Measurements from ENCODE around the gene TIAL1.
"Not testable (repeated sequence)": the region's sequence is repeated elsewhere in the genome, so short reads cannot be mapped to it uniquely, and the experiment has no call there.

Gene TIAL1

DNA sequence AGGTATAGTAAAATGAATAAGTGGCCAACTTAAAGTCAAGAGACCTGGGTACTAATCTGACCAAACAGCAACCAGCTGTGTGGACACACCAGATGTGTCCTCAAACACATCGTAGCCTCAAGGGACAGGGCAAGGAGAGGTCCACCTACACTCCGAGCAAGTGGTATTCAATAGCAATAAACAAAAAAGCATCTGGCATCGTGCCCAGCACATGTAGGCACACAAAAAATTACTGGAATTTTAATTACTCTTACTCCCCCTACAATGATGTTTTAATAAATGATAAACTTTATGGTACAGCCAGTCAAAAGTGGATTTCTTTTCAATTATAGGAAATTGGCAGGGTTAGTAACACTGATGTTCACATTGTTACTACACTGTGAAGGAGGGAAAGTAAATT, 50.8 kb downstream of the TIAL1 start:
- DNase-seq, result no peak

DNA sequence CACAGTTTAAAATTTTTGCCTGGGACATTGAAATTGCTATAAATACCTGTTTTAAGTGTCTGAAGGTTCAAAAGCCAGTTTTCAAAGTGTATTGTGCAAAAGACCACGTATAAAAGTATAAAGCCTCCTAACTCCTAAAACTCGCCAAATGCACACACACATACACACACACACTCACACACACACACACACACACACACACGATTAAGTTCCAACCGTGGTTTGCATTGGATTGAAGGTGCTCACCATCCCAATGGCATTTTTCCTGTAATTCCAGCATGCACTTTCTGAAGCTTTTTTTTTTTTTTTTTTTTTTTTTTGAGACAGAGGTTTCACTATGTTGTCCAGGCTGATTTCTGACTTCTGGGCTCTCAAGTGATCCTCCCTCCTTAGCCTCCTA, 51.5 kb downstream of the TIAL1 start:
- DNase-seq, result no peak

GRCh38 chr10:119543814-119544642, 52.7 kb downstream of the TIAL1 start:
- no peak for DNase-seq

DNA sequence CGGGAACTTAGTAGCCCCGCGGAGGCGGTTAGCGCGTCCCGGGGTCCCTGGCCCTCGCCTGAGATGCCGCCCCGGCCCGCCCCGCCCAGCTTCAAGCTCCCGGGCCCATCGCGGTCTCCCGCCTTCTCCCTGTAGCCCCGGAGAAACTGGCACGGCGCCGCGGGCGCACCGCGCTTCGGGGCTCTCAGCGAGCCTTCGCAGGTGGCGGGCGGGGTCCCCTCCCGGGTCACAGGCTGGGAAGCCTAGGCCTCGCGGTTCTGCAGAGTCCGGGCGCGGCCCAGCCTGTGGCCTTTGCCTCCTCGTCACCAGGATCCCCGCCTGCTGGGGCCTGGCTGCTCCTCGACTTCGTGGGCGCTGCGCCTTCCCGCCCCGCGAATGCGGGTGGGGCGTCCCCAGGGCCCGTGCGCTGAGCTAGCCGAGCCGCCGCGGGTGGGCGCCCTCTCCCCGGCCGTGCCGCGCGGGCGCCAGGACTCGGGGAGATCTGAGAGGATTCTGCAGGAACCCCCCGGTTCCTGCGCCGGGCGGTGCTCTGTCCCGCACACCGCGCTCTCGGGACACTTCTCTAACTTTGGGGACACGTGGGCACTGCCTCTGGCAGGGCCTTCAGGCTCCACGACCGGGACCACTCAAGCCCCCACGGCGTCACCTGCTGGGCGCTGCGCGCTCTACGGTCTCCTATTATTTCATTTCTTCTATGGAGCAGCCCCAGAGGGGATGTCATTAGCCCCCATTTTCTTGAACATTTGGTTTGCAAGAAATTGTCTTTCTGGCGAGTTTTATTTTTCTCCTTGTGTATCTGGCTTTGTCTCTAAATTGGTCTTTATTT, 53.6 kb downstream of the TIAL1 start:
- DNase-seq, result peak; percentile 70

- DNase-seq, result peak; percentile 86
Observed at GRCh38 chr10:119542357-119542987, 54.3 kb downstream of the TIAL1 start, which contains the start of gene RGS10. Gene RGS10, minus strand, starts transcription at chr10:119542719. Its CDS starts 81 bp downstream, at chr10:119542638.

GRCh38 chr10:119541459-119542356, 55.1 kb downstream of the TIAL1 start:
- peak; percentile 77 for DNase-seq

GRCh38 chr10:119541046-119541445, 55.7 kb downstream of the TIAL1 start:
- peak; percentile 41 for DNase-seq

DNA sequence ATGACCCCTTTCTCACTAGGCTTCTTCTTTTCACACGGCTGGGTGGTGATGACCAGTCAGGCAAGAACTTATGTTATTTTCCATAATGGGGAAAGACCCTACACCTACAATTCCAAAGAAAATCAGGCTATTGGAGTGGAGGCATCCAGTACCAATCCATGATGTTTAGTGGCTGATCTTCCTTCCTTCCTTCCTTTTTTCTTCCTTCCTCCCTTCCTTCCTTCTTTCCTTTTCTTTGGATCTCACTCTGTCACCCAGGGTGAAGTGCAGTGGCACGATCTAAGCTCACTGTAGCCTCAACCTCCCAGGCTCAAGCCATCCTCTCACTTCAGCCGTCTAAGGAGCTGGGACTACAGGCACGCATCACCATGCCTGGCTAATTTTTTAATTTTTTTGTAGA, 56.7 kb downstream of the TIAL1 start:
- DNase-seq, result no peak

- DNase-seq, result peak; percentile 18
Observed at GRCh38 chr10:119539359-119539825, 57.4 kb downstream of the TIAL1 start.

- peak; percentile 42 for DNase-seq
Observed at GRCh38 chr10:119538632-119539358, 58.0 kb downstream of the TIAL1 start.

- DNase-seq, result no peak
Observed at GRCh38 chr10:119537953-119538630, 58.7 kb downstream of the TIAL1 start.

DNA sequence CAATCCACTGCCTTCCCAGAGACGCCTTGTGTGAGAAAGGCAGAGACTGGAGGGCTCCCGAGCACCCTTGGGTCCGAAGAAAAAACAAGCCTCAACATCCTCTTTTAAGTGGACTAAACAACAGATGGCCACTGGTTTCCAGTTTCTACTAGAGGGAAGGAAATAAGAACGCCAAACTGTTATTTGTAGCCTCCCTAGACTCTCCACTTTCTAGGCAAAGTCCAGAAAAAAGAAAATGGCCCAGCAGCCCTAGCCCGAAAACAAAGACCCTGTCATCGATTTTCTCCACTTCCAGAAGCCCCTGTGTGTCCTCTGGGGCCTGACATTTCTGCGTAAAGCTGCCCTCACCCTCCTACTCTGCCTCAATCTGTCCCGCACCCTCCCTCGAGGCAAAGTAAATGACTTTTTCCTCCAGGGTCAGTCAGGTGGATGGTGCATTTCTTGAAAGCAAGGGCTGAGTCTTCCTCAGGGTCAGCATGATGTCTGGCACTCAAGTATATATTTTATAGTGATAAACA, 60.2 kb downstream of the TIAL1 start:
- no peak for DNase-seq

DNA sequence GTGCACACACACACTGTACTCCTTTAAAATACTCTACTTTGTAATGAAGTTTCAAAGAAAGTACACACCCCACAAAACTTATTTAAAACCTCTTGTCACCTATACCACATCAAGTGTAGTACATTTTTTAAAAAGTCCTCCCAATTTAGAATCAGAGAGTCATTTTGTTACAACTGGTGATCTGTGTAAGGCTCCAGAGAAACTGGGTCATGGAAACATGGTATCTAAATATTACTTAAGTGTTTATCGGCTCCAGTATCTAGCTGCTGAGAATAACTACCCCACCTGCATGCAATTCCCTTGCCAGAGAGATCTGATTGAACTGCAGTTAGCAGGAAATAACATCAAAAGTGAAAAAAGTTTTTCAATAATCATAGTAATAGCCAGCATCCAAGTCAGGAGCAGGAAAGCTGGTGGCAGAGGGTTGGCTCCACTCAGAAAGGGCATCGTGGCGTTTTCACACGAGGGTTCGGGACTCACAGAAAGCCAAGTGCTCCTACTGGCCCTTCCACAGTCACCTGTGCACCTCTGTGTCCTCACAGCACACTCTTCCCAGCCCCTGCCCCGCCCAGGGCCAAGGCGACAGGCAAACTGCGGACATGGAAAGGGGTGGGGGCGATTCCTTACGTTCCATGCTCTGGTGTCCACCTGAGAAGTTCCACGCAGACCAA, 60.8 kb downstream of the TIAL1 start:
- no peak for DNase-seq

GRCh38 chr10:119535305-119535704, 61.5 kb downstream of the TIAL1 start:
- no peak for DNase-seq

DNA sequence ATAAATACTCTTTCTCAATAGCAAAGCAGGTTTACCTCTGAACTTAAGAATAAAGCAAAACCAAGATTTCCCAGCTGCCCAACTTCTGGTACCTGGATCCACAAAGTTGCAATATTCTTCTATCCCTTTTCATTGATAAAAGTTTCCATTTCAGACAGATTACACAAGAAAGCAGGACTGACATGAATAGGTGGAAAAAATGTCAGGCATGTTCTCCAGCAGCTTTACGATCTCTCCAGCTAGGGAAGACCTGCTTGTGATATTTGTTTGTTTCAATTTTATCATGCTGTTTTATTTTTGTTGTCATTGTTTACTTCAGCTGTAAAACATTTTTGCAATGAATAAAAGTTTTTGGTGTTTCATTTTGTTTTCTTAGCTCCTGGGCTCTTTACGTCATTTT, 63.3 kb downstream of the TIAL1 start:
- no peak for DNase-seq

- not testable (repeated sequence) for DNase-seq
Observed at GRCh38 chr10:119532791-119533190, 64.0 kb downstream of the TIAL1 start.

- not testable (repeated sequence) for DNase-seq
Observed at GRCh38 chr10:119532251-119532650, 64.5 kb downstream of the TIAL1 start.

DNA sequence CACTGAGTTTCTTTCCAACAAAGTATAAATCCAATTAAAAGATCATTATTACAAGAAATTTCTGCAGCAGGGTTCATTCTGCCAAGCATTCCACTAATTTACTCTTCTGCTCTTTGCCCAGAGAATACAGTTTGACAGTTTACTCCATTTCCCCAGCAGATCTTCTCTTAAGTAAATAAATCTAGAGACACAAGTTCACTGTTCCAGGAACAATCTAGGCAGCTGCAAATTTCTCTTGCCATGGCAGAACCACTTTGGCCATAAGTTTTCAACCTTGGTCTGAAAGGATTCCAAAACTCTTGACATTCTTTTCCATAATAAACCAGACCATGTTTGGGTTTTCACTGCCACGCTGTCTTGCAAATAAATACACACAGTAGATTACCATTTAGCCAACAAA, 65.7 kb downstream of the TIAL1 start:
- DNase-seq, result no peak

GRCh38 chr10:119528663-119529237, 68.0 kb downstream of the TIAL1 start:
- DNase-seq, result not testable (repeated sequence)

Data from activated naive CD4-positive, alpha-beta T cell treated with Interleukin-2 at 50 U/mL for 16 hours (primary cell).